HG03565 (cell line): ENCODE data around the gene GIPC2.

Experiments used
- ATAC-seq: cut with Tn5 transposase; IDR thresholded peaks from one replicate; pipeline ENCODE4 v1.9.1; 2021; ENCODE audit warnings: mild to moderate bottlenecking, moderate library complexity; ENCODE audit not compliant: unreplicated experiment

Gene GIPC2

GRCh38 chr1:78136680-78137079 is 90.9 kb downstream of the GIPC2 start:
- ATAC-seq: no peak

- no peak for ATAC-seq
Measured at GRCh38 chr1:78141531-78142231, 95.9 kb downstream of the GIPC2 start.

DNA sequence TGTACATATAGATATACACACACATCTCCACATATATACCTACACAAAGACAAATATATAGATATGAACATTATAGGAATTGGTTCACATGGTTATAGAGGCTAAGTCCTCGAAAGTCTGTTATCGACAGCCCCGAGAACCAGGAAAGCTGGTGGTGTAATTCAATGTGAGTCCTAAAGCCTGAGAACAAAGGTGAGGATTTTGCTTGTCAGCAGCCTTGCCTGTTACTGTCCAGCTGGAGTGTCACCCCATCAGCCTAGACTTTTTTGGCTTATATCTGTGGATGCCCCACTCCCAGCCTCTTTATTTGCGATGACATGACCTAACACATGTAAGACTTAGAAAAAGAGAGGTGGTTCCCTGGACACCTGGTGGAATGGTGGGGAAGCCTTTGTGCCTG is 97.0 kb downstream of the GIPC2 start:
- ATAC-seq: peak; percentile 16

GRCh38 chr1:78143152-78143551 is 97.4 kb downstream of the GIPC2 start:
- ATAC-seq: peak; percentile 71

GRCh38 chr1:78143673-78144072 is 97.9 kb downstream of the GIPC2 start:
- no peak for ATAC-seq

DNA sequence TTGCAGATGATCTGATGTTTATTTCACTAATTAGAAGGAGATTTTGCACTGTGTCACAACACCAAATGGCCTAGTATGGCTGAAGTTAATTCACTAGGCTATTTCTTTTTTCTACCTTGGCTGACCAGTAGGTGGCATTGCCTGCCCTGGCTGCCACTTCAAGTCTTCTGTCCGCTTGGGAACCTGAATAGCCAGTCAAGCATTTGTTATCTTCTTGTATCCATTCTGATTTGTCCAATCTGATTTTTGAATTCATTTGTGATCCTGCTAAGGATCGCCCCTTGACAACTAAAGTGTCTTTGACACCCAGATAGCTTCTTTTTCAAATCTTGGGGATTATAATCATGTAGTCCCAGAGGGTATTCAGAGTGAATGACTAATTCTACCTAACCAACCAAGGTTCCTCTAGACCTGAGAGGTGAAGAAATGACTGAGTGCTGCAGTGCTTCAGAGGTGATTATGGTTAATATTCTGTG is 99.4 kb downstream of the GIPC2 start:
- ATAC-seq: peak; percentile 78

DNA sequence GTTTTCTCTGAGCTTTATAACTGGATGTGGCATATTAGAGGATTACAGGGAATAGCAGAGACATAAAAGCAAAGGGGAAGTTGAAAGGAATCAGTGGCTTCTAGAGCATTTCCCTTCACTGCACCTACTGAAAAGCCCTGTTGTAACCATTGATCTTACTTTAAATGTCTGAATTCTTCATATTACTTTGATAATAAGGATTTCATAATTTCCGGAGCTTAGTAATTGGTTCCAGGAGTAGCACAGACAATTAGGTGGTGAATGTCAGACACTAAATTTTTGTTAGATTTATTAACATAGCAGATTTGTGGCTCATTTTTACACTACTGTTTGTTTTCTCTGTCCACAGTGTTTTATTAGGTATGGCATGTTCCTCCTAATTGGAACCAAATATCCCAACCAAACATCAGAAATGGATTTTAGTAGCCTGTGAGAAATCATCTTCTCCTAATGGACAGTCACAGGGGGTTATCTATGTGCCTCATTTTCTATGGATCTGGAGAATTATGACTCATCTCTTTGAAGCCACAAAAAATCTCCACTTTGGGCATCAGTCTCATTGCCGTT is 100.5 kb downstream of the GIPC2 start:
- no peak for ATAC-seq

DNA sequence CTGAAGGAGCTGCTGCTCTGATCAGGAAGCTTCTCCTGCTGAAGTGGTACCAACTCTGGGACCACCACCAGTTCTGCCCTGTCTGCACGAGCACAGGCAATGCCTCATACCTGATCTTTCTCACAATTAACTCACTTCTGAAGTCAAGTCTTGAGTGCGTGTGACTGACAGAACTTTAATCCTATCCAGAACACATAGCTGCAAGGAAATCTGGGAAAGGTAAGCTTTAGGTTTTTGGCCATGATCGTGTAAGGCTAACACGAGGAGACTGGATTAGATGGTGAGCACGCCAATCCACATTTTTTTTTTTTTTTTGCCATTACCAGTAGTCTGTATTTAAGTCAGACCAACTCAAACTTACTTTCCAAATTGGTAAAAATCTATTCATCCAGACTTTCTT is 101.3 kb downstream of the GIPC2 start:
- no peak for ATAC-seq

GRCh38 chr1:78153092-78153736 is 107.4 kb downstream of the GIPC2 start:
- ATAC-seq: no peak

GRCh38 chr1:78155121-78155520 is 109.4 kb downstream of the GIPC2 start:
- ATAC-seq: no peak

DNA sequence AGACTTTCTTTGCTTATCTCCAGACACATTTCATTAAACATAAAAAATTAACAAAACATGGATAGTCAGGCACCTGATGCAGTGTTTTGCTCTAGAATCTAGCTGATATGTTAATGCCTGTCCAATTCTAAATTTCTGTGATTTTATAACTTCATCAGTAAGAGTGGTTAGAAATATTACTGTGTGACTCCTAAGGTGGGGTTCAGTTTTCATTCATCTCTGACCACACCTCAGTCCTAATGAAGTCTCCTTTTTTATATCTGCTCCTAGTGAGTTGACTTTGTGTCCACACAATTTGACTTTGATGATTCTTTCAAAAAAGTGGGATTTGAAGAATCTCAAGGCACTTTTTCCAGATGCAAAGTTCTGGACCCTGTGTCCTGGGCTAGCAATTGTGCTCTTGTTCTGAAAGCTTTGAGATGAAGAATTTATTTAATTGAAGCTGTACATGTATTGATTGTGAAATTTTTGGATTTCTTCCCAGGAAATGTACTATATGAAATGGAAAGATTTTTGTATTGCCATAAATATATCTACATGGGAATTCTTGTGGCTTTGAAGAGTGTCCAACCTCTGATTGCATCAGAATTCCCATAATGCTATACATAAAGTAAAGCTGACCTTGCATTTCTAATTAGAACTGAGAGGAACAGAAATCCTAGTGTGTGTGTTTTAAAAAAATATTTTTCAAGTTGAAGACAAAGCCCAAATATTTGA is 111.2 kb downstream of the GIPC2 start:
- ATAC-seq: no peak

- no peak for ATAC-seq
Measured at GRCh38 chr1:78165816-78166215, 120.0 kb downstream of the GIPC2 start.

GRCh38 chr1:78168306-78168705 is 122.5 kb downstream of the GIPC2 start:
- ATAC-seq: no peak

GRCh38 chr1:78170859-78171258 is 125.1 kb downstream of the GIPC2 start:
- no peak for ATAC-seq

DNA sequence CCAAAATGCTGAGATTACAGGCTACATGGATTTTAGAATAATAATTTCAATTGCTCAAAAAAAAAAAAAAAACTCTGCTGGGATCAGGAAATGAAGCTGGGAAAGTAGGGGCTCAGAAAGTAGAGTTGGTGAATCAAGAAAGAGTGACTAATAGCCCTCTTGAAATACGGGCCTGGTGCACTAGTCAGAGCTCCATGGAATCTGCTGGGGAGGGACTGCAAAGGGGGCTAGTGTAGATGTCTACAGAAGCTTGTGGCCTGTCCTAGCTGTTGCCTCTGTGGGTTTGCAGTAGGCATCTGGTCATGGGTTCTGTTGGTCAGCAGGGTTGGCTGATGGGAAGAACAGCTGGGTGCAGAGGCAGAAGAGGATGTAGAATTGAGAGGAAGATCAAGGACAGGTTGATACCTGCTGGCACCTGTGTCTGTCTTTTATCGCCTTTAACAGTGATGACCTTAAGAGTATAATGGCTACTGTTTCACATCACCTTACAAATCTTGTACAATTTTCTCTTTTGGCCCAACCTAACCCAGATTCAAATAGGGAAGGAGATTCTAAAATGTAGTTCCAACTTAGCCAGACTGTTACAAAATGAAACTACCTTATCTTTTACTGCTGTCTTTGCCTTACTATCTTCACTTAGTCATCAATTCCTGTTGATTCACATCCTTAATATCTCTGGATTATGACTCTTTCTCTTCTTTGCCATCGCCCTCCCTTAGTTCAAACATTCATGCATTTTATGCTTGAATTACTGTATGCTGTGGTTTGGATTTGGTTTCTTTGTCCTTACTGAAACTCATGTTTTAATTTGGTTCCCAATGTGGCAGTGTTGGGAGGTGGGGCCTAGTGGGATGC is 126.2 kb downstream of the GIPC2 start:
- ATAC-seq: no peak

DNA sequence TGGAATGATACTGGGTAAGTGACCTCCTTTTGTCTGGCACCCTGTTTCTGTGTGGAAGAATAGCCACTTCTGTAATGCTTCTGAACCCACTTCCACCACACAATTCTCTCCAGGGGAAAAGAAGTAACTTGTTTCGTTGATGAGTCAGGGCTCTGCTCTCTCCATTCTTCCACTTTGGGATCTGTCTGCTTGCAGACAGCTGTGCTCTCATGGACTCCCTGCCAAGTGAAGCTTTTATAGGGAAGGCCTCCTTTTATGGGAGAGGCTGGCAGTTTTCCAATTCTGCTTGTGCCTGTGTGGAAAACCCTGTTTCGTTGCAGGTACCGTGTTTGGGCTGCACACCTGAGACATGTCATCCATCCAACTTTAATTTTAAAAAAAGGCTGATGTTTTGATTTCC is 130.7 kb downstream of the GIPC2 start:
- no peak for ATAC-seq

DNA sequence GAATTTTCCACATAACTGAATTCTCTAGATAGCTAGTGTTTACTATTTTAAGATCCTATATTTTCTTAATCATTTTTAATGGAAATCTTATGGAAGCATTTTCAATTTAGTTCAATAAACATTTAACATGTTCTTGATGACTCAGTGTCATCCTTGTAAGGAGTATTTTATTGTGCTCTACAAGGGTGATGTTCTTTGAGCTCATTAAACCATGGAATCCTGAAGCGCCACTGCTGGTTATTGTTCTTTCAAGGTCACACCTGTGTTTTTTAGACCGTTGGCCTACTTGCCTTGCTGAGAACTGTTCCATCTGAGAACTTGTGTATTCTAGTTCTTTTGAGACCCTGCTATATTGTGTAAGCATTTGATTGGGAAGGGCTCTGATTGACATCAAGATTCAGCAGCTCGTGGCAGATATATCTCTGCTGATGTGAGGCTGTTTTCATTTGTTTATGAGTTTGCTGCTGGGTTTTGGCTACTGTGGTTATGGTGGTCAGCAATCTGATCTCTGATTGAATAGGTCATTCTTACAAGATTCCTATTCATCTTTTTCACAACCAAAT is 132.0 kb downstream of the GIPC2 start:
- ATAC-seq: no peak

DNA sequence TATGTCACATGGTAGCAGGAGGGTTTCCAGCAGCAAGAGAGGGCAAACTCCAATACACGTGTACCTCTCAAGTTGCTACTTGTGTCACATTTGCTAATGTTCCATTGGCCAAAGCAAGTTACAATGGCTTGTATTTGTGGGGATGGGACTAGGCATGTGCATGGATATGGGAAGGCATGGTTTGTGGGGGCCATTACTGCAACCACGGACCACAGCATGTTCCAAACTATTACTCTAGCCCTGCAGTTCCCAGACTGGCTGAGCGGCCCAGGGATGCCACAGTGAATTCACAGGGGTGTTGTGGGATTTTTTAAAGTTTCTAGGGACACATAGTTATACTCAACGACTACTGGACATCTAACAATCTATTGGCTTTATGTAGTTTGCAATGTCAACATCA is 133.1 kb downstream of the GIPC2 start:
- no peak for ATAC-seq

- ATAC-seq: peak; percentile 88
Measured at GRCh38 chr1:78184460-78185072, 138.8 kb downstream of the GIPC2 start.
